CD4-positive, alpha-beta memory T cell (primary cell): Measurements from ENCODE around the gene IFI27L2. TPM values are rescaled to one million over a fixed set of nuclear protein-coding genes. Genes with fewer than 3 reads are reported as not detected.

Experiments used
- CTCF ChIA-PET: fragments of 350-600 bp; sonication (Branson Sonifier 250); formaldehyde crosslinking; loops from one replicate; lab custom pipeline; 2021; ENCODE audit warnings: inconsistent platforms; ENCODE audit not compliant: partially characterized antibody; lab: Charles Lee
- POLR2A ChIA-PET: fragments of 350-600 bp; sonication (Branson Sonifier 250); formaldehyde crosslinking; loops from one replicate; lab custom pipeline; 2021; ENCODE audit not compliant: partially characterized antibody; lab: Charles Lee
- DNase-seq, 5 donors: peaks; one replicate each; pipeline versions ENCODE4 v3.0.0 to v3.0.0-alpha.2; 2020 to 2022; ENCODE audit warnings: mixed read lengths in 1 of 5
- H3K27ac ChIP-seq: one replicate; pipeline ENCODE4 v1.7.0; 2013; ENCODE audit warnings: low read depth, low read length
- H3K27me3 ChIP-seq: 2 replicates; pipeline ENCODE4 v1.7.0; 2013; ENCODE audit warnings: mild to moderate bottlenecking, low read length, moderate library complexity; ENCODE audit not compliant: insufficient read depth
- H3K36me3 ChIP-seq: 2 replicates; pipeline ENCODE4 v1.7.0; 2013; ENCODE audit warnings: mild to moderate bottlenecking, low read length, moderate library complexity; ENCODE audit not compliant: insufficient read depth
- H3K4me1 ChIP-seq: 2 replicates; pipeline ENCODE4 v1.7.0; 2013; ENCODE audit warnings: mild to moderate bottlenecking, low read length, moderate library complexity; ENCODE audit not compliant: insufficient read depth
- H3K4me3 ChIP-seq, 2 donors: one replicate each; pipeline ENCODE4 v1.7.0; 2013; ENCODE audit warnings: low read length in 2 of 2, mild to moderate bottlenecking in 1 of 2
- H3K9me3 ChIP-seq, 2 donors: one replicate each; pipeline ENCODE4 v1.7.0; 2013; ENCODE audit warnings: low read length in 2 of 2, control low read depth in 1 of 2; ENCODE audit not compliant: control insufficient read depth in 1 of 2
- H3K27ac Mint-ChIP-seq, 7 donors: one replicate each; pipeline ENCODE4 v1.8.0; 2020 to 2021; ENCODE audit warnings: mixed read lengths in 7 of 7, mild to moderate bottlenecking in 6 of 7, inconsistent platforms in 3 of 7, moderate library complexity in 3 of 7
- H3K27me3 Mint-ChIP-seq, 2 donors: one replicate each; pipeline ENCODE4 v1.8.0; 2020 to 2021; ENCODE audit warnings: mixed read lengths in 2 of 2
- H3K36me3 Mint-ChIP-seq, 2 donors: one replicate each; pipeline ENCODE4 v1.8.0; 2020 to 2021; ENCODE audit warnings: mixed read lengths in 2 of 2, inconsistent platforms in 1 of 2, mild to moderate bottlenecking in 1 of 2
- H3K4me1 Mint-ChIP-seq, 4 donors: one replicate each; pipeline ENCODE4 v1.8.0; 2020 to 2021; ENCODE audit warnings: mixed read lengths in 4 of 4, mild to moderate bottlenecking in 1 of 4
- H3K4me3 Mint-ChIP-seq, 8 donors: one replicate each; pipeline ENCODE4 v1.8.0; 2020 to 2021; ENCODE audit warnings: mixed read lengths in 8 of 8, mild to moderate bottlenecking in 7 of 8, moderate library complexity in 6 of 8, inconsistent platforms in 3 of 8
- H3K9me3 Mint-ChIP-seq, 8 donors: one replicate each; pipeline ENCODE4 v1.8.0; 2020 to 2021; ENCODE audit warnings: mixed read lengths in 8 of 8, mild to moderate bottlenecking in 5 of 8, inconsistent platforms in 3 of 8, moderate library complexity in 1 of 8
- intact Hi-C: fragments of 100-400 bp; cut with micrococcal nuclease; formaldehyde crosslinking; loops from one replicate; pipeline ENCODE4 v1.15.1; 2023
- polyA plus RNA-seq, 2 donors: library from polyadenylated mRNA; unstranded; fragments of 300-500 nt; fragmentation: Illumina TruSeq; gene quantifications; one replicate each; pipeline ENCODE4 v1.2.3, GENCODE V29; 2021
- total RNA-seq, 2 experiments: library from RNA; stranded (reverse); gene quantifications; one replicate each; pipeline ENCODE4 v1.2.3, GENCODE V29; 2021

Gene IFI27L2
- total and polyA plus RNA-seq, 4 experiments from 2014 or later: 34.0 to 87.9 (median 49.8) TPM

- intact Hi-C loops: no loop called here
- H3K27ac Mint-ChIP-seq: peak overlapping the region in 1 of 7 donors; percentile 29
Observed at GRCh38 chr14:94126800-94127199, 2.6 kb downstream of the IFI27L2 start.

GRCh38 chr14:94126419-94126677 lies 3.1 kb downstream of the IFI27L2 start:
- Mint-ChIP-seq H3K9me3 (peaks cover 0 to 10% (median 4%) of the 10 kb centered on the region in 8 donors), H3K27ac (peak overlapping the region in 3 of 7 donors; percentile 16 to 54 (median 29)), H3K27me3 (peaks cover 0 to 4% of the 10 kb centered on the region in 2 donors), H3K4me1 (peaks cover 12 to 25% (median 17%) of the 10 kb centered on the region in 4 donors), H3K36me3 (peaks cover 0 to 11% of the 10 kb centered on the region in 2 donors), H3K4me3 (no peak overlapping the region)
- CTCF ChIA-PET: interaction anchor here (7.5 kb wide), 1 partner anchor 90 kb away, joined by 85 read pairs; no protein-coding TSS in a partner anchor
- no peaks in the 10 kb centered on the region for H3K27me3 ChIP-seq
- intact Hi-C loops: no loop called here
- H3K36me3 ChIP-seq: no peaks in the 10 kb centered on the region
- H3K4me1 ChIP-seq: peaks cover 18% of the 10 kb centered on the region
- H3K9me3 ChIP-seq: no peaks in the 10 kb centered on the region
- no peak for DNase-seq
- no peak overlapping the region for H3K4me3 ChIP-seq
- POLR2A ChIA-PET: no interaction called here
- H3K27ac ChIP-seq: no peak overlapping the region

More at GRCh38 chr14:94126800-94127199, 2.6 kb downstream of the IFI27L2 start:
- Histone ChIP-seq H3K36me3 (no peaks in the 10 kb centered on the region), H3K27ac (no peak overlapping the region), H3K4me3 (no peak overlapping the region), H3K4me1 (peaks cover 18% of the 10 kb centered on the region), H3K27me3 (no peaks in the 10 kb centered on the region), H3K9me3 (no peaks in the 10 kb centered on the region)
- H3K36me3 Mint-ChIP-seq: peaks cover 0 to 9% of the 10 kb centered on the region in 2 donors
- H3K4me1 Mint-ChIP-seq: peaks cover 12 to 25% (median 17%) of the 10 kb centered on the region in 4 donors
- DNase-seq: no peak
- H3K9me3 Mint-ChIP-seq: peaks cover 0 to 8% (median 2%) of the 10 kb centered on the region in 8 donors
- CTCF ChIA-PET: interaction anchor here (7.5 kb wide), 1 partner anchor 91 kb away, joined by 85 read pairs; no protein-coding TSS in a partner anchor
- H3K4me3 Mint-ChIP-seq: no peak overlapping the region
- H3K27me3 Mint-ChIP-seq: no peaks in the 10 kb centered on the region
- POLR2A ChIA-PET: no interaction called here

- intact Hi-C loops: no loop called here
Observed at GRCh38 chr14:94125659-94126418, 3.6 kb downstream of the IFI27L2 start.

GRCh38 chr14:94124582-94125377 lies 4.6 kb downstream of the IFI27L2 start:
- Mint-ChIP-seq H3K27ac (no peak overlapping the region), H3K9me3 (peaks cover 3 to 26% (median 14%) of the 10 kb centered on the region in 8 donors), H3K4me1 (peaks cover 6 to 18% (median 11%) of the 10 kb centered on the region in 4 donors), H3K27me3 (peaks cover 2 to 10% of the 10 kb centered on the region in 2 donors), H3K4me3 (no peak overlapping the region), H3K36me3 (peaks cover 0 to 11% of the 10 kb centered on the region in 2 donors)
- Histone ChIP-seq H3K27me3 (no peaks in the 10 kb centered on the region), H3K9me3 (no peaks in the 10 kb centered on the region), H3K4me3 (no peak overlapping the region), H3K4me1 (peaks cover 10% of the 10 kb centered on the region), H3K36me3 (no peaks in the 10 kb centered on the region), H3K27ac (no peak overlapping the region)
- DNase-seq: no peak
- POLR2A ChIA-PET: interaction anchor here (1.2 kb wide), 1 partner anchor 44 kb away, joined by 3 read pairs; the partner anchor contains the start of genes DDX24 and IFI27L1
- CTCF ChIA-PET: interaction anchor here (1.2 to 2.2 kb wide), 2 partner anchors 12 to 56 kb away, joined by 3 to 17 read pairs; no protein-coding TSS in a partner anchor
- intact Hi-C loops: no loop called here

More at GRCh38 chr14:94125659-94126418, 3.6 kb downstream of the IFI27L2 start:
- peaks cover 0 to 11% of the 10 kb centered on the region in 2 donors for H3K36me3 Mint-ChIP-seq
- H3K27ac Mint-ChIP-seq: peak overlapping the region in 3 of 7 donors; percentile 16 to 54 (median 41)
- no peaks in the 10 kb centered on the region for H3K9me3 ChIP-seq
- peaks cover 18% of the 10 kb centered on the region for H3K4me1 ChIP-seq
- peaks cover 12 to 25% (median 17%) of the 10 kb centered on the region in 4 donors for H3K4me1 Mint-ChIP-seq
- DNase-seq: no peak
- peaks cover 1 to 5% of the 10 kb centered on the region in 2 donors for H3K27me3 Mint-ChIP-seq
- H3K4me3 ChIP-seq: no peak overlapping the region
- H3K27me3 ChIP-seq: no peaks in the 10 kb centered on the region
- no peaks in the 10 kb centered on the region for H3K36me3 ChIP-seq
- no peak overlapping the region for H3K27ac ChIP-seq
- no peak overlapping the region for H3K4me3 Mint-ChIP-seq
- peaks cover under 1 to 15% (median 5%) of the 10 kb centered on the region in 8 donors for H3K9me3 Mint-ChIP-seq
- ChIA-PET POLR2A (interaction anchor here (1.2 kb wide), 1 partner anchor 45 kb away, joined by 3 read pairs; the partner anchor contains the start of genes DDX24 and IFI27L1), CTCF (interaction anchor here (1.2 to 2.2 kb wide), 2 partner anchors 11 to 55 kb away, joined by 3 to 17 read pairs; no protein-coding TSS in a partner anchor)

- Histone ChIP-seq H3K36me3 (no peaks in the 10 kb centered on the region), H3K27ac (no peak overlapping the region), H3K4me3 (no peak overlapping the region), H3K27me3 (no peaks in the 10 kb centered on the region), H3K9me3 (peaks cover 0 to 7% of the 10 kb centered on the region in 2 donors), H3K4me1 (peaks cover 4% of the 10 kb centered on the region)
- peaks cover 3 to 11% (median 5%) of the 10 kb centered on the region in 4 donors for H3K4me1 Mint-ChIP-seq
- no peak overlapping the region for H3K4me3 Mint-ChIP-seq
- H3K9me3 Mint-ChIP-seq: peaks cover 3 to 32% (median 19%) of the 10 kb centered on the region in 8 donors
- no peak overlapping the region for H3K27ac Mint-ChIP-seq
- ChIA-PET CTCF (interaction anchor here (2.2 kb wide), 1 partner anchor 13 kb away, joined by 17 read pairs; no protein-coding TSS in a partner anchor), POLR2A (no interaction called here)
- H3K36me3 Mint-ChIP-seq: peaks cover 0 to 11% of the 10 kb centered on the region in 2 donors
- H3K27me3 Mint-ChIP-seq: peaks cover 2 to 10% of the 10 kb centered on the region in 2 donors
- intact Hi-C loops: no loop called here
- DNase-seq: no peak
Observed at GRCh38 chr14:94123868-94124267, 5.5 kb downstream of the IFI27L2 start.

GRCh38 chr14:94123296-94123695 lies 6.1 kb downstream of the IFI27L2 start:
- peaks cover 2 to 10% of the 10 kb centered on the region in 2 donors for H3K27me3 Mint-ChIP-seq
- Histone ChIP-seq H3K27ac (no peak overlapping the region), H3K27me3 (no peaks in the 10 kb centered on the region), H3K4me3 (no peak overlapping the region), H3K9me3 (peaks cover 0 to 7% of the 10 kb centered on the region in 2 donors), H3K4me1 (no peaks in the 10 kb centered on the region), H3K36me3 (no peaks in the 10 kb centered on the region)
- DNase-seq: no peak
- H3K27ac Mint-ChIP-seq: peak overlapping the region in 1 of 7 donors; percentile 27
- H3K4me3 Mint-ChIP-seq: no peak overlapping the region
- H3K36me3 Mint-ChIP-seq: peaks cover 0 to 11% of the 10 kb centered on the region in 2 donors
- ChIA-PET CTCF (no interaction called here), POLR2A (no interaction called here)
- H3K4me1 Mint-ChIP-seq: peaks cover 0 to 5% (median 0%) of the 10 kb centered on the region in 4 donors
- intact Hi-C loops: no loop called here
- H3K9me3 Mint-ChIP-seq: peaks cover 3 to 36% (median 21%) of the 10 kb centered on the region in 8 donors
